GM12878 (cell line): ENCODE data around the gene CKS1B. TPM values are rescaled to one million over a fixed set of nuclear protein-coding genes. Genes with fewer than 3 reads are reported as not detected.

Experiments
- BCL11A ChIP-seq: IDR thresholded peaks from 2 replicates; pipeline ENCODE4 v1.6.1; 2011; ENCODE audit warnings: low read depth, low read length
- BRCA1 ChIP-seq: IDR thresholded peaks from 2 replicates; pipeline ENCODE4 v1.6.1; 2011; ENCODE audit warnings: low read depth, low read length, improper control_type of control experiment
- CREM ChIP-seq: IDR thresholded peaks from 2 replicates; pipeline ENCODE4 v1.6.1; 2014; ENCODE audit warnings: antibody characterized with exemption, low read depth
- DPF2 ChIP-seq: fragments of 450-650 bp; IDR thresholded peaks from 2 replicates; pipeline ENCODE4 v1.6.1; 2017; ENCODE audit warnings: mild to moderate bottlenecking
- EED ChIP-seq: sonication (generic); IDR thresholded peaks from 2 replicates; pipeline ENCODE4 v1.6.1; 2016; ENCODE audit warnings: antibody characterized with exemption, low read depth
- EP300 ChIP-seq, 2 experiments: fragments of 150-350 bp in 1 of 2; IDR thresholded peaks; 2 replicates each; pipeline ENCODE4 v1.6.1; 2011 to 2012; ENCODE audit warnings: low read depth in 2 of 2, low read length in 2 of 2, borderline replicate concordance in 1 of 2, improper control_type of control experiment in 1 of 2, inconsistent platforms in 1 of 2; ENCODE audit not compliant: control insufficient read depth in 1 of 2
- JUNB ChIP-seq: IDR thresholded peaks from 2 replicates; pipeline ENCODE4 v1.6.1; 2016; ENCODE audit warnings: antibody characterized with exemption, mild to moderate bottlenecking
- MEF2B ChIP-seq: fragments of 450-650 bp; IDR thresholded peaks from 2 replicates; pipeline ENCODE4 v1.6.1; 2018; ENCODE audit warnings: mild to moderate bottlenecking, moderate library complexity; ENCODE audit not compliant: partially characterized antibody, poor library complexity, severe bottlenecking
- MXI1 ChIP-seq: fragments of 150-350 bp; IDR thresholded peaks from 2 replicates; pipeline ENCODE4 v1.6.1; 2011; ENCODE audit warnings: low read depth, mild to moderate bottlenecking, inconsistent platforms, low read length, improper control_type of control experiment
- MYC ChIP-seq: IDR thresholded peaks from 2 replicates; pipeline ENCODE4 v1.6.1; 2011; ENCODE audit warnings: mild to moderate bottlenecking, low read length, moderate library complexity, inconsistent platforms; ENCODE audit not compliant: insufficient read depth, insufficient replicate concordance, insufficient read length, severe bottlenecking
- NR2F1 ChIP-seq: fragments of 450-650 bp; conservative IDR thresholded peaks from 2 replicates; pipeline ENCODE4 v1.6.1; 2017; ENCODE audit warnings: mild to moderate bottlenecking
- POLR2A ChIP-seq: IDR thresholded peaks from 2 replicates; pipeline ENCODE4 v1.6.1; 2011; ENCODE audit warnings: low read depth, mild to moderate bottlenecking, low read length
- RBBP5 ChIP-seq: fragments of 200-600 bp; sonication (generic); conservative IDR thresholded peaks from 2 replicates; pipeline ENCODE4 v1.6.1; 2016
- TAF1 ChIP-seq: IDR thresholded peaks from 2 replicates; pipeline ENCODE4 v1.6.1; 2011; ENCODE audit warnings: mild to moderate bottlenecking, low read depth, low read length, borderline replicate concordance
- polyA plus RNA-seq, 11 experiments: library from polyadenylated mRNA; depleted of rRNA in 4 of 11; unstranded in 6 of 11; stranded (reverse) in 5 of 11; fragments of >200 nt; fragmentation: Nextera tagmentation in 4 of 11; fragmentation: Illumina TruSeq in 1 of 11; extraction: Ambion mirVana in 4 of 11; extraction: Trizol in 1 of 11; gene quantifications; 1 replicate in 1 of 11; 2 replicates in 10 of 11; pipeline versions ENCODE4 v1.2.1 to v1.2.3, GENCODE V29; 2011 to 2016; ENCODE audit warnings: inconsistent platforms in 2 of 11, missing spikeins in 2 of 11, low read depth in 1 of 11
- total RNA-seq, 4 experiments: library from RNA; depleted of rRNA in 3 of 4; stranded (reverse); fragments of >200 nt in 3 of 4; fragmentation: Illumina TruSeq in 1 of 4; extraction: Trizol in 1 of 4; gene quantifications; 2 replicates each; pipeline versions ENCODE4 v1.2.1 to v1.2.3, GENCODE V29; 2013 to 2021
- TF ChIP-seq, protein P1 (sequence below): IDR thresholded peaks from 2 replicates; pipeline ENCODE4 v1.6.1; 2012; ENCODE audit warnings: low read depth, low read length, improper control_type of control experiment
- TF ChIP-seq, protein P2 (sequence below): fragments of 450-650 bp; IDR thresholded peaks from 2 replicates; pipeline ENCODE4 v1.6.1; 2018; ENCODE audit warnings: borderline replicate concordance, mild to moderate bottlenecking; ENCODE audit not compliant: partially characterized antibody
- TF ChIP-seq, protein P3 (sequence below): fragments of 450-650 bp; IDR thresholded peaks from 2 replicates; pipeline ENCODE4 v1.6.1; 2016; ENCODE audit warnings: mild to moderate bottlenecking

The CKS1B gene
- total and polyA plus RNA-seq, 10 of the 15 experiments (the other 5 are each of a cell fraction or from before 2014, with no cell fraction given) = 125 to 608 (median 364) TPM

DNA sequence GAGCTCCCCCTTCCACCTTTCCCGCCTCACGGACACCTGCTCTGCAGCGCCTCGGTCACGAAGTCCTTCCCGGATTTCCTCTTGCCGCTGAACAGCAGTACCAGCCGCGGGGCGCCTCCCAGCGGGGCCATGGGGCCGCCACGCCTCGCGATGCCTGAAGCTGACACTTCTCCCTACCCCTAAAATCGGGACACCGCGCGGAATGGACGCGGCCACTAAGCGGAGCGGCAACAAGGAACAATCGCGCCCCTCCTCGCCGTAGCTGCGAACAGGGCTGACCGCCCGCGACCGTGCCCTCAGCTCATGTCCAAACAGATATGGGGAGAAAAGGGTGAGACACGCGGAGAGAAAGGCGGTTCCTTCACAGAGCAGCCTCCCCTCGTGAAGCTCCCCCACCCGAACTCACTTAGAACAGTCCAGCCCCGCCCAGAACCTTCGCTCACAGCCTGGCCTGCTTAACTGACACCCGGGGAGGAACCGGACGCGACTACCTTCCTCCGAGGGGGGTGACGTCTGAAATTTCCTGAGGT lies 37.9 kb upstream of the CKS1B start, which contains the start of gene PMVK (continued):
- TF ChIP-seq MEF2B = peak; percentile 47
- TF ChIP-seq BCL11A = no peak
- no peak for TF ChIP-seq RBBP5
- peak; percentile 23 to 37; a peak in 3 of 4 replicates for TF ChIP-seq EP300 (IDR thresholded peaks at IDR 0.05; ENCODE audit: borderline replicate concordance in 1 of 2, control insufficient read depth in 1 of 2, low read depth in 2 of 2, low read length in 2 of 2)
- TF ChIP-seq, protein P1, sequence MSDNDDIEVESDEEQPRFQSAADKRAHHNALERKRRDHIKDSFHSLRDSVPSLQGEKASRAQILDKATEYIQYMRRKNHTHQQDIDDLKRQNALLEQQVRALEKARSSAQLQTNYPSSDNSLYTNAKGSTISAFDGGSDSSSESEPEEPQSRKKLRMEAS = peak; percentile 74
- peak; percentile 95 for TF ChIP-seq POLR2A
- TF ChIP-seq TAF1 = peak; percentile 58; the same call in 1 of the 2 replicates
- peak; percentile 55 for TF ChIP-seq MXI1
- peak; percentile 82 for TF ChIP-seq NR2F1
- TF ChIP-seq, protein P2, sequence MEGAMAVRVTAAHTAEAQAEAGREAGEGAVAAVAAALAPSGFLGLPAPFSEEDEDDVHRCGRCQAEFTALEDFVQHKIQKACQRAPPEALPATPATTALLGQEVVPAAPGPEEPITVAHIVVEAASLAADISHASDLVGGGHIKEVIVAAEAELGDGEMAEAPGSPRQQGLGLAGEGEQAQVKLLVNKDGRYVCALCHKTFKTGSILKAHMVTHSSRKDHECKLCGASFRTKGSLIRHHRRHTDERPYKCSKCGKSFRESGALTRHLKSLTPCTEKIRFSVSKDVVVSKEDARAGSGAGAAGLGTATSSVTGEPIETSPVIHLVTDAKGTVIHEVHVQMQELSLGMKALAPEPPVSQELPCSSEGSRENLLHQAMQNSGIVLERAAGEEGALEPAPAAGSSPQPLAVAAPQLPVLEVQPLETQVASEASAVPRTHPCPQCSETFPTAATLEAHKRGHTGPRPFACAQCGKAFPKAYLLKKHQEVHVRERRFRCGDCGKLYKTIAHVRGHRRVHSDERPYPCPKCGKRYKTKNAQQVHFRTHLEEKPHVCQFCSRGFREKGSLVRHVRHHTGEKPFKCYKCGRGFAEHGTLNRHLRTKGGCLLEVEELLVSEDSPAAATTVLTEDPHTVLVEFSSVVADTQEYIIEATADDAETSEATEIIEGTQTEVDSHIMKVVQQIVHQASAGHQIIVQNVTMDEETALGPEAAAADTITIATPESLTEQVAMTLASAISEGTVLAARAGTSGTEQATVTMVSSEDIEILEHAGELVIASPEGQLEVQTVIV = peak; percentile 91
- no peak for TF ChIP-seq MYC
- TF ChIP-seq EED = peak; percentile 81
- no peak for TF ChIP-seq JUNB
- TF ChIP-seq, protein P3, sequence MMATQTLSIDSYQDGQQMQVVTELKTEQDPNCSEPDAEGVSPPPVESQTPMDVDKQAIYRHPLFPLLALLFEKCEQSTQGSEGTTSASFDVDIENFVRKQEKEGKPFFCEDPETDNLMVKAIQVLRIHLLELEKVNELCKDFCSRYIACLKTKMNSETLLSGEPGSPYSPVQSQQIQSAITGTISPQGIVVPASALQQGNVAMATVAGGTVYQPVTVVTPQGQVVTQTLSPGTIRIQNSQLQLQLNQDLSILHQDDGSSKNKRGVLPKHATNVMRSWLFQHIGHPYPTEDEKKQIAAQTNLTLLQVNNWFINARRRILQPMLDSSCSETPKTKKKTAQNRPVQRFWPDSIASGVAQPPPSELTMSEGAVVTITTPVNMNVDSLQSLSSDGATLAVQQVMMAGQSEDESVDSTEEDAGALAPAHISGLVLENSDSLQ = peak; percentile 97
- TF ChIP-seq DPF2 = 0 out of 2 replicates have a peak, but pooled peaks have one; percentile 72
- peak; percentile 45 for TF ChIP-seq BRCA1
- TF ChIP-seq CREM = no peak
